AG10803 (cell line): Measurements from ENCODE around the gene BMAL1.
A peak's percentile ranks its signal among the peaks of the same experiment; 100 is the strongest.

Experiments used
- DNase-seq: peaks from one replicate; pipeline ENCODE4 v3.0.0; 2010; ENCODE audit warnings: low read depth
- H3K4me3 ChIP-seq: 2 replicates; pipeline ENCODE4 v1.5.1; 2011; ENCODE audit warnings: mild to moderate bottlenecking, low read length, control low read depth
- TF ChIP-seq, protein P1 (sequence below): conservative IDR thresholded peaks from 2 replicates; pipeline ENCODE4 v1.5.1; 2011; ENCODE audit warnings: mild to moderate bottlenecking, low read length, control low read depth, inconsistent platforms

The BMAL1 gene

DNA sequence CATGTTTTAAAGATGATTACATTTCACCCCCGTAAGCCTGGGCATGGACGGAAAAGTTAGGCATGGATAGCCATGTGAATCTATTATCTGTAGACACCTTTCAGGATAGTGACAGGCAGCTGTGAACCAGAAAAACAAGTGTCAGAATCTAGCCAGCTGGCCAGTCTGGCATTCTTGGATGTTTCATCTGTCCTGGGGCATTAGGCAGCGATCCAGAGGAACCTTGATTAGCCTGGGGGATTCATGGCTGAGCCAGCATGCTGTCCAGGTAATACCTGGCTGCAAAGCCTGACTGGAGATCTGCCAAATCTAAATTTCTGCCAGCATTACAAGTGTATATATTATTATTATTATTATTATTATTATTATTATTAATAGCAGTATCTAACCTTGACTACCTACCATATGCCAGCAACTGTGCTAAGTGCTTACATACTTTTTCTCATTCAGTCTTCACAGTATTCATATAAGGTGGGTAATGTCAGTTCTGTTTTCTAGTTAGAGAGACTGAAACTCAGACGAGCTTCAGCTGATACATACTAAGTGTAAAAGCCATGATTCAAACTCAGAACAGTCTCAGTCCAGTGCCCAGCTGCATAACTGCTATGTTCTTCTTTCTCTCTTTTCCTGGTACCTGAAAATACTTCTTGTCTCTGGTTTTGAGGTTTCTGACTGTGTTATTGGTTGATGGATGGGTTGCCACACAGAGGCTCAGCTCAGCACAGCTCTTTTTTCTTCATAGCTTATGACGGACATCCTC, 12.8 kb downstream of the BMAL1 start:
- H3K4me3 ChIP-seq, result no peak overlapping the region
- no peak for DNase-seq
- TF ChIP-seq, protein P1, sequence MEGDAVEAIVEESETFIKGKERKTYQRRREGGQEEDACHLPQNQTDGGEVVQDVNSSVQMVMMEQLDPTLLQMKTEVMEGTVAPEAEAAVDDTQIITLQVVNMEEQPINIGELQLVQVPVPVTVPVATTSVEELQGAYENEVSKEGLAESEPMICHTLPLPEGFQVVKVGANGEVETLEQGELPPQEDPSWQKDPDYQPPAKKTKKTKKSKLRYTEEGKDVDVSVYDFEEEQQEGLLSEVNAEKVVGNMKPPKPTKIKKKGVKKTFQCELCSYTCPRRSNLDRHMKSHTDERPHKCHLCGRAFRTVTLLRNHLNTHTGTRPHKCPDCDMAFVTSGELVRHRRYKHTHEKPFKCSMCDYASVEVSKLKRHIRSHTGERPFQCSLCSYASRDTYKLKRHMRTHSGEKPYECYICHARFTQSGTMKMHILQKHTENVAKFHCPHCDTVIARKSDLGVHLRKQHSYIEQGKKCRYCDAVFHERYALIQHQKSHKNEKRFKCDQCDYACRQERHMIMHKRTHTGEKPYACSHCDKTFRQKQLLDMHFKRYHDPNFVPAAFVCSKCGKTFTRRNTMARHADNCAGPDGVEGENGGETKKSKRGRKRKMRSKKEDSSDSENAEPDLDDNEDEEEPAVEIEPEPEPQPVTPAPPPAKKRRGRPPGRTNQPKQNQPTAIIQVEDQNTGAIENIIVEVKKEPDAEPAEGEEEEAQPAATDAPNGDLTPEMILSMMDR, result no peak

DNA sequence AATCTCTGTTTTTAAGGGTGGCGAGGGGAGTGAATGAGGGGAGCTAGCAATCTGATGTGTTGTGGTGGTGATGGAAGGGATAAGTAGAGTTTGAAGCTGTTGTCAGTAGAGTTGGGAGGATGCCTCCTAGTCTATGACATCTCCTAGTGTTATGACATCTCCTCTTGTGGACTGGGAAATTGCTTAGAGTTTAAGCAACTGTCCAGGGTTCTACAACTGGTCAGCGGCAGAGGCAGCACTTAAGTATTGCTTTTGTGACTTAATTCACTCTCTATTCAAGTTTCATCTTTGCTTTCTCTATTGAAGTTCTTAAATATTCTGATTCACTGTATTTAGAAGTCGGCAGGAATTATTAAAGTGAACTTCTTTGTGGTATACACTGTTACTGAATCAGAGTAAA, 13.8 kb downstream of the BMAL1 start:
- no peak for DNase-seq
- H3K4me3 ChIP-seq, result no peak overlapping the region
- TF ChIP-seq, protein P1, result no peak

DNA sequence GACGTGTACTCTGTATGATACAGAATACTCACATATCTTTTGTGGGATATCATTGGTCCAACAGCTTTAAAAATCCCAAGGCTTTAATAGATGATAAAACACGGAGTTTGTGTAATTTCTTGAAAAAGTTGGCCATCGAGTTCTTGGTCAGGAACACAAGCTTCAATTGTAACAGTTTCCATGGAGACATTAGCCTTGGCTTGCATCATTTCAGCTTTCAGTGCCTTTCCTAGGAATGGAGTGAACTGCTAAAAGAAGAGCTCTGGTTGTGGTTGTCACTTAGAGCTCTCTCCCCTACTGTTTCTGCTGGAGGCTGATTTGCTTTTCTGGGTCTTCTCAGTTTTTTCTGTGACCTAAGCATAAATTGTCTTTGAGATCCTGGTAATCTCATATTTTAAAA, 14.2 kb downstream of the BMAL1 start:
- peak; percentile 71 for DNase-seq
- H3K4me3 ChIP-seq, result no peak overlapping the region
- TF ChIP-seq, protein P1, result no peak

DNA sequence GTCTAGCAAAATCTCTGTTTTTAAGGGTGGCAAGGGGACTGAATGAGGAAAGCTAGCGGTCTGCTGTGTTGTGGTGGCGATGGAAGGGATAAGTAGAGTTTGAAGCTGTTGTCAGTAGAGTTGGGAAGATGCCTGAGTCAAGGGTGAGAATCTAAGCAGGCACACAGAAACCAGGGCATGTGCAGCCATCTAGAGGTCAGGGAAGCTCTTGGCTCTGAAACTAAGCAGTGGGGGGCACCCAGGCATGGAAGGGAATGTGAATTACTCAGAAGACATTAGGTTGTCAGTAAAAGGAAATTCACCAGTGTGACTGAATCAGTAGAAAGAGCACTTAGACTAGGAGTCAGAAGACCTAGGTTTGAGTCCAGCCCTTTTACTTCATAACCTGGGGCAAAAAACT, 15.4 kb downstream of the BMAL1 start:
- TF ChIP-seq, protein P1, result no peak
- no peak overlapping the region for H3K4me3 ChIP-seq
- no peak for DNase-seq

DNA sequence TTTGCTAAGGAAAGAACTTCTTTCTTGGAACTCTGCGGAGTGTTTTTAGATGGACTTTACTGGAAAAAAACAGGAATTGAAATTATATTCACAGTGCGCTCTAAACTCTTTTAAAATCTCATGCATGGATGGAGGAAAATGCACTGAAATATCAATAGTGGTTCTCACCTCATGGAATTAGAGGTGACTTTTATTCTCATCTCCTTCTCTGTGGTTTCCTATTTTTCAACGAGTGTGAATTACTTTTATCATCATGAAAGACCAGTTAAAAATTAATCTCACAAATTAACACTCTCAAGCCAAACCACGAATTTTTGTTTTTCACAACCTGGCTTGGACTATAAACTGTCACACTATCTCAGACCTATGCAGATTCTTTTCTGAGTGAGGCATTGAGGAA, 16.6 kb downstream of the BMAL1 start:
- TF ChIP-seq, protein P1, result no peak
- no peak for DNase-seq

DNA sequence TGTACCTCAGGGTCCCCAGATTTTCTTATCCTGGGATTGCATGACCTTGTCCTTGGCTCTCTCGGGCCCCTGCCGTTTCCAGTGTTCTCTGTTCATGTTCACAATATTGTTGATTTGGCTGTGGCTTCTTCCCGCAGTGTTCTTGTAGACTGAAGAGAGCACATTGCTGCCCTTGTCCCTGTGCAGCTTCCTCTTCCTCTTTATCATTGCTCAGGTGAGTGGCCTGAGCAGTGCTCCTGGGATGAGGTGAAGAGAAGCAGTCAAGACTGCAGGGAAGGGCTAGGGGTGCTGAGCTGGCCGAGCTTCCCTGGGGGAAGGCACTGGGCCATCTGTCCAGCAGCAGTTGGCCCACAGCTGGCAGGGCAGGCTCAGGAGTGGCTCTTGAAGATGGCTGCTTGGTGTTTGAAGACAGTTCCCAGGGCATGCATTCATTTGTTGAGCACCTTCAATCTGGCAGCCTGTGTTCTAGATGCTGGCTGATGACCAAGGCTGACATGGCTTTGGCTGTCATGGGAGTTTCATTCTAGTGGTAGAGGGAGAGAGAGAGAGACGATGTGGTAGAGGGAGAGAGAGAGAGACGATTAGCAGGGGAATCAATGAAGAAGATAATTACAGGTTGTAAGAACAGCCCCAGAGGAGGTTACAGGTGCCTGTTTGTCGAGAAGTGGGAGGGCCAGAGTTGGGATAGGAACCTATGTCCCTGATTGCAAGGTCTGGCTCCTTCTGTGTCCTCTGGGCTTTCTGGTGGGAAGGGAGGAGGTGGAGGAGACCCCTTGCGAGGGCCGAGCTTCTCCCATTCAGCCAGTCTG, 17.4 kb downstream of the BMAL1 start:
- TF ChIP-seq, protein P1, result no peak

More for the DNA sequence above, 16.6 kb downstream of the BMAL1 start:
- no peak overlapping the region for H3K4me3 ChIP-seq

More for the DNA sequence above, 17.4 kb downstream of the BMAL1 start:
- no peak overlapping the region for H3K4me3 ChIP-seq
- no peak for DNase-seq
